Fibroblast of skin of right biceps (primary cell): Measurements from ENCODE around the gene SPINT4.

Experiments used
- DNase-seq: peaks from one replicate; pipeline ENCODE4 v3.0.0-alpha.2; 2013

SPINT4 gene

GRCh38 chr20:45765980-45766379 is 43.8 kb downstream of the SPINT4 start:
- DNase-seq = no peak

GRCh38 chr20:45768479-45768878 is 46.3 kb downstream of the SPINT4 start:
- no peak for DNase-seq

- peak; percentile 78 for DNase-seq
Measured at GRCh38 chr20:45771182-45771759, 49.1 kb downstream of the SPINT4 start.

- no peak for DNase-seq
Measured at GRCh38 chr20:45772693-45773092, 50.5 kb downstream of the SPINT4 start.

- DNase-seq = no peak
Measured at GRCh38 chr20:45774945-45775344, 52.8 kb downstream of the SPINT4 start.

- no peak for DNase-seq
Measured at GRCh38 chr20:45775411-45775810, 53.3 kb downstream of the SPINT4 start.
